Fibroblast of villous mesenchyme (primary cell): ENCODE data around the gene SMG5. TPM values are rescaled to one million over a fixed set of nuclear protein-coding genes. Genes with fewer than 3 reads are reported as not detected.

Source experiments
- DNase-seq: peaks from one replicate; pipeline ENCODE4 v3.0.0-alpha.2; 2010; ENCODE audit warnings: low read depth
- H3K4me3 ChIP-seq: 2 replicates; pipeline ENCODE4 v1.5.1; 2011; ENCODE audit warnings: low read depth, mild to moderate bottlenecking, low read length
- CTCF ChIP-seq: IDR thresholded peaks from 2 replicates; pipeline ENCODE4 v1.5.1; 2012; ENCODE audit warnings: low read depth, mild to moderate bottlenecking, low read length; ENCODE audit not compliant: insufficient read depth
- total RNA-seq: library from RNA; depleted of rRNA; stranded (reverse); fragments of >200 nt; gene quantifications from 2 replicates; pipeline ENCODE4 v1.2.3, GENCODE V29; 2012

Gene SMG5
- total RNA-seq, 1 donor, result 63.5 TPM

GRCh38 chr1:156241926-156242325 lies 40.7 kb downstream of the SMG5 start, which contains the start of gene BGLAP:
Gene BGLAP (plus strand): TSS chr1:156242184. CDS start chr1:156242232, 48 bp downstream.
- DNase-seq, result no peak
- TF ChIP-seq CTCF, result no peak
- H3K4me3 ChIP-seq, result no peak within 1 kb of the TSS

GRCh38 chr1:156241311-156241811 lies 41.3 kb downstream of the SMG5 start:
- no peak for DNase-seq
- no peak overlapping the region for H3K4me3 ChIP-seq
- no peak for TF ChIP-seq CTCF

DNA sequence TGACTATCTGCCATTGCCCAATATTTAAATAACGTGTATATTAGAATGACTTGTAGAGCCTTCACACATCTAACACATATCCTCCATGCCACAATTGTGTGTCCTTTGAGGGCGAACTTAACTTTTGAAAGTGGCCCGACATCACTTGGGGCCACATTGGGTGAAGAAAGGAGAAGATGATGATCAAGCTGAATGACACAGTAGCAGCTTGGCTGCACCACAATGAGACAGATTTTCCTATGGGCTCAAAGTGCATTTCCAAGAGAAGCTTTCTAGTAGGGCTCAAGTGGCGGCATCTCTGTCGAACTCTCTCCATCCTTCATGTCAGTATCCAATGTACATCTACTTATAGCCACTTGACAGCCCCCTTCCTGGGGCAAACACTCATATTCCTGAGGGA lies 44.4 kb downstream of the SMG5 start:
- DNase-seq, result no peak
- H3K4me3 ChIP-seq, result no peak overlapping the region
- TF ChIP-seq CTCF, result no peak

GRCh38 chr1:156236164-156236563 lies 46.5 kb downstream of the SMG5 start:
- no peak for TF ChIP-seq CTCF
- DNase-seq, result no peak

GRCh38 chr1:156233426-156234127 lies 49.0 kb downstream of the SMG5 start:
- no peak overlapping the region for H3K4me3 ChIP-seq
- no peak for TF ChIP-seq CTCF
- DNase-seq, result peak; percentile 81

More at GRCh38 chr1:156236164-156236563, 46.5 kb downstream of the SMG5 start:
- no peak overlapping the region for H3K4me3 ChIP-seq

GRCh38 chr1:156232201-156232894 lies 50.3 kb downstream of the SMG5 start:
- no peak for TF ChIP-seq CTCF
- DNase-seq, result no peak
- H3K4me3 ChIP-seq, result no peak overlapping the region
